UCSD-AML1 (cell line): ENCODE data around the gene MRM1.

Source experiments
- DNase-seq: peaks from one replicate; lab custom pipeline; 2025; ENCODE audit not compliant: unreplicated experiment; lab: John Stamatoyannopoulos, UW

The MRM1 gene

DNA sequence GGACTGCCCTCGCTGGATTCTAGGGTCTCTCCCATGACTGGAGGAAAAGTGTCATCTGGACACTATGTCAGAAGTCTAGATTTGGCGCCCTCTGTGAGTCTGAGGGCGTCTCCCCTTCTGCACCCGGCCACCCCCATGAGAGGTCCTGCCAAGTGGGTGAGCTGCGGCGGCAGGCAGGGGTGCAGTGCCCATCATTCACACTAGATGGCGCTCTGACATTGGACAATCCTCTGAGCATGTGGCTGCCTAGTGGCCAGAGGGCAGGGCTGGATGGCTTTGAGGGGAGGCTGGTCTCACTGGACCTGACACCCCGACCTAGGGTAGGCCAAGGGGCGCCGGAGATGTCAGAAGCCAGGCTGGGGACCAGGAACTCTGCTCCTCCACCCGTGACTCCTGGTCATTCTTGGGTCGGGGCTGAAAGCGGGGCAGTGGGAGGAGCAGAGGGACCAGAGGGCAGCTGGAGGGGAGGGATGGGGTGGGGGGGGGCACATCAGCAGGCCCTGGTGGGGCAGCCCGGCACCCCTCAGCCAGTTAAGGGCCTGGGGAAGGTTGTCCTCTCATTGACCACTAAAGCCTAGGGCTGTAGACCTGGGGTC is 28.0 kb downstream of the MRM1 start:
- peak; percentile 79 for DNase-seq

DNA sequence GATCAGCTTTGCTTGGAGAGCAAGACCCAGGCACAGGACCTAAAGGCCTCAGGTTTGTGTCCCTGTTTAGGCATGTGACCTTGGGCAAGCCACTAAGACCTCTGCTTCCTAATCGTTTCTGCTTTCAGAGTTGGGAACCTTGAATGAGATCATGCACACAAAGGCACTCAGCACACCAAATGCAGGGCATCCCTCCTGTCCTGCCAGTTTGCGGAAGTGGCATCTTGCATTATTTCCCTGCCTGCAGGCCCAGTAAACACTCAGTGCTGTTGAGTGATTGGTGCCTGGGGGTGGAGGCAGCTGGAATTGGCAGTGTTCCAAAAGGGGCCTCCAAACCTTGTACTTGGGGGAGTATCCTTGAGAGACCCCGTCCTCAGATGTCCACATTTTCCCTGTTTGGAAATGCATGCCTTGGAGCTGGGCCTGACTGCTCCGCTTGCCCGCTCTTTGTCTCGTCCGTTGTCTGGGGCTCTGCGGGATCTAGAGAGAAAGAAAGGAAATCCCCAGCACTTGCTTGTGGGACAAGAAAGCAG is 28.7 kb downstream of the MRM1 start:
- DNase-seq, result no peak

DNA sequence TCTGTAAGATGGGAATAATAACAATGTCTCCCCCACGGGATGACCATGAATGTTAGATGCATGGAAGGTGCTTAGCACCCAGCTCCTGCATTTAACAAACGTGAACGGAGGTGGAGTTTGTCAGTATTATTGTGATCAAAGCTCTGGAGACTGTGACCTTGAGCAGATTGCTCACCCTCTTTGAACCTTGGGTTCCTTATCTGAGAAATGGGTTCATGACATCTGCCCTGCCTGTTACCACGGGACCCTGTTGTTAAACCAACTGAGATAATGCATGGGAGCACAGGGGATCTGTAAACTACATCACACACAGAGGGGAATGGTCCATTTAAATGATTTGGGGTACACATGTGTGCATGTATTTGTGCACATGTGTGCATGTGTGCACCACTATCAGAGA is 29.6 kb downstream of the MRM1 start:
- no peak for DNase-seq

DNA sequence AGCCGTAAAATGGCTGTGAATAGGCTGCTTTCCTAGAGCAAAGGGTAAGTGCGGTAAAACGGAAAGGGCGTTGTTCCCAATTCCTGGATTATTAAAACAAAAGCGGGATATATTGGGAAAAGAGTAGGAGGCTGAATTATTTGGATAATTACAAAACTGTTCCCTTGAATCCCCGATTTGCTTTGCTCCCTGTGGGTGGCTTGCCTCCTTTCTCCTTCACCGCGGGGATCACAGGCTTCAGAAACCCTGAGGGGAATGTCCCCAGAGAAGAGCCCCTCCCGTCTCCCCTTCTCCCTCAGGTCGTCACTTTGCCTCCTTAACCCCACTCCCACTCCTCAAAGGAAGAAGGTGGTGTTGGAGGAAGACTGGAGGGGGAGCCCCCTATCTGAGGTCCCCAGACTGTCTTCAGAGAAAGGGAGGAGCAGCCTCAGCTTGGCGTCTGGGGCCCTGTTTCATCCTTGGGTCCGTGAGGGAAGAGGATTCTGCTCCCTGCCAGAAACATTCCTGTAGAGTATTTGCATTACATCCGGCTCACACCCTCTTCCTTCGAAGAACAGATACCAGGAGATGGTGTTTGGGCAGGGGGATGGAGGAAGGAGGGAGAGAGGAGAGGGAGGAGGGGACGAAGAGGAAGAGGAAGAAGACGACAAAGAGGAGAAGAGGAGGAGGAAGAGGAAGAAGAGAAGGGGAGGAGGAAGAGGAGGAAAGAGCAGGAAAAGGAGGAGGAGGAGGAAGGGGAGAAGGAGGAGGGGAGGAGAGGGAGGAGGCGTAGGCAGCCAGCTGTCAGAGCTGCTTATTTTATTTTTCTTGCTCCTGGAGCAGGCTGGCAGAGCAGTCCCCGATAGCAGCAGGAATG is 31.8 kb downstream of the MRM1 start:
- DNase-seq, result no peak

DNA sequence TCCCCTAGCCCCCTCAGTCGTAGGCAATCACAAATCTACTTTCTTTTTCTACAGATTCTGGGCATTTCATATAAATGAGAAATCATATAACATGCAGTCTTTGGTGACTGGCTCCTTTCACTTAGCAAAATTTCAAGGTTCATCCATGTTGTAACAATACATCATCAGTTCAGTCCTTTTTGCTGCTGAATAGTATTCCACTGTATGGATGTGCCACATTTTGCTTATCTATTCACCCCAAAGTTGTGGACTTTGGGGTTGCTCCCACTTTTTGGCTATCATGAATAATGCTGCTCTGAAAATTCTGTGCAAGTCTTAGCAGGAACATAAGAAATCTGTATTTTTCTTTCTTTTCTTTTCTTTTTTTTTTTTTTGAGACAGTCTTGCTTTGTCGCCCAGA is 39.0 kb downstream of the MRM1 start:
- DNase-seq, result no peak

DNA sequence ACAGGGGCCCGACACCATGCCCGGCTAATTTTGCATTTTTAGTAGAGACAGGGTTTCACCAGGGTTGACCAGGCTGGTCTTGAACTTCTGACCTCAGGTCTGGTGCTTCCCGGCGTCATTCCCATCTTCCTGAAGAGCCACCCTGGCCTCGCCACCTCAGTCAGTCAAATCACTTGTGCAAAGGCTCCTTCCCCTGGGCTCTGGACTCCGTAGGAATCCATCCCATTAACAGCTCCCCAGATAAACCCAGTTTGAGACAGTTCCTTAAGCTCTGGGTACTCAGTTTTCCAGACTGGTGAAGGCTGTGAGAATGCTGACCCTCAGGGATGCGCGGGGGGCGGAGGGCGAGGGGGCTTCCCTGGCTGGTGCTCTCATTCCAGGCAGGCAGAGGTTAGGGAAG is 39.5 kb downstream of the MRM1 start:
- no peak for DNase-seq

DNA sequence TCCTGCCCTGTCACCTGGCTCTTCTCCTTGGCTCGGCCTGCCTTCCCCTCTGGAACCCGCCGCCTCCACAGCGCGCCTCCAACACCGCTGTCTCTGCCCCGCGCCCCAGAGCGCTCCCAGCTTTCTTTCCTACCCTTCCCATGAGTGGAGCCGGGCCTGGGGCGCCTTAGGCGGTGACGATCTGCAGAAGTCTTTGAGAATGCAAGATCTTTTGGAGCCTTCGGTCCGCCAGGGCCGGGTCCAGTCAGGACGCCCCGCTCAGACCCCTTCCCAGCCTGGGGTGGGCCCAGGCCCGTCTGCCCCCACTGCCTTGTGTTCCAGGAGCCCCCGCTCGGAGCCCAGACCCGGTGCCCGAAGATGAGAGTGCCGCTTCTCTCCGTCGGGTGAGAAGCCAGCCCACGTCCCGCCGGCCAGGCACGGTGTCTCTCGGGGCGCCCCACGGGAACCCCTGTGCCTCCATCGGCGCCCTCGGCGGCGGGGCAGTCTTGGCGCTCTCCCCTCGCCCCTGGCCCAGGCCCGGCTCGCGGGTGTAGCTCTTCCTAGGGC is 40.0 kb downstream of the MRM1 start:
- DNase-seq, result no peak

DNA sequence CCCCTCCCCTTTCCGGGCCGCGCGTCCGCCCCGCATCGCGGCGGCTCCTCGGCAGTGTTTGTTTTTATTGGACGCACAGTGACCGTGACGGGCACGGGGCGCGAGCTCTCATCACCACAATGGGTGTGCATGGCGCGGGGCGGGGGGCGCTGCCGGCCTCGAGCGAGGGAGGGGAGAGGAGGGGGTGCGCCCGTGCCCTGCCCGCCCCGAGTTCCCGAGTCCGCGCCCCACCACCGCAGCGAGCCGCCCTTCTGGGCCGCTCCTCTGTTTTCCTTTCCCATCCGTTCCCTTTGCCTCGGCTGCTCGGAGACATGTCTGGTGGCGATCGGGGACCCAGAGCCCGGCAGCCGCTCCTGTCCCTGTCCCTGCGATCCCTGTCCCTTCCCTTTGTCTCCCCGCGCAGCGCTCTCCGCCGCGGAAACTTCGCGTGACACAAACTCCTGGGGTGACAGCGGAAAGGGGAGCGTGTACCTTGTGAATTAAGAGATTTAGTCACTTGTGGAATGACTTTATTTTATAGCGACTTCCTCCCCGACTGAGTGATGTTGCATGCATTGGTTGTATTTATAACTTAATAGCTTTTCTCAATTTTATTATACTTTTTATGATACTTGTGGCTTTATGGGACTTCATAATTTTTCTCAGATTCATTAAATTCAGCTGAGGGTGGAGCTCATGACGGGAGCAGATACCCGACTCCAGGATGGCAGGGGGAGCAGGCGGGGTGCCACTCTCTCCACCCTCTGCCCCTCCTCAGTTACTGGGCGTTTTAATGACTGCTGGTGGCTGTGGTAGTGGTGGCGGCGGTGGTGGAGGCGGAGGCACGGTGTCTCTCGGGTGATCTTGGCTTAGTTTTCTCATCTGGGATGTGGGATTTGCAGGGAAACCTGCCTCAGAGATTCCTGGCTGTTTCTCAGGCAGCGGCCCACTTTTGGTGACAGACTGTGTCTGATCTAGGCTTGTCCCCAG is 40.8 kb downstream of the MRM1 start:
- no peak for DNase-seq

DNA sequence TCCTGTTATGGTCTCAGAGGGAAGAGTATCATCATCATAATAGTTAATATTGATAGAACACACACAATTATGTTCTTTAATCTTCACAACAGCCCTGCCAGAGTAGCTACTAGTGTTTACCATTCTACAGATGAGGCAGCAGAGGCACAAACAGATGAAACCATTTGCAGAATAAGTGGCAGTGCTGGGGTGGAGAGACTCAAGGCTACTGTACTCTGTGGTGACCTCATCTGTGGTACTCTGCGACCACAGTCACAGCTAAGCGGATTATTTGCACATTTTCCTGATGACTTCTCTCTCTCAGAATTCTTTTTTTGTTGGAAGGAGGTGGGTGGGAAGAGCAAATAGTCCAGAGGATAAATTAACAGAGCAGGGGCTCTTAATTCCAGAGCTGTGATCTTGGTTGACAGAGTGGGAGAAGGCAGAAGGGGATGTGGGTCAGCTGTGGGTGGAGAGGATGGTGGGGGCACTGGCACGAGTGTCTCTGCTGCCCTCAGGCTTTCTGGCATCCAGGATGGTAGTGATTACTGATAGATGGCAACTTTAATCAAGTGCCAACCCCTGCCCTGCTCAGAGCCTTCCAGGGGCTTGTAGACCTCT is 41.8 kb downstream of the MRM1 start:
- DNase-seq, result no peak

DNA sequence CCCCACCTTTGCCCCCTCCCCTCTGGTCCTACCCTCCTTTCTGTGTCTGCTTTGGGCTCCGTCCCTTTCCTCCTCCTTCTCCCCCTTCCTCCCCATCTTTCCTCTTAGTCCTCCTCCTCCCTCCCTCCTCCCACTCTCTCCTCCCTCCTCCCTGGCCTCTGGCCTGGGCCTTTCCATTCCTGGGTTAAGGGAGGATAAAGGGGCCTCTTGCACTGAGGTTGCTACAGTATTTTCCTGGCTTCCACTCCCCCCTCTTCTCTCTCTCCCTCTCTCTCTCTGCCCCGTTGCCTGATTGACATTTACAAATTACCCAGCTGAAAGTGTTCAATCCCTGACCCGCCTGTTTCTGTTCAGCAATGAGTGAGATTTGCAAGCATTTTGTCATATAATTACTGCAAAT is 44.0 kb downstream of the MRM1 start:
- no peak for DNase-seq

DNA sequence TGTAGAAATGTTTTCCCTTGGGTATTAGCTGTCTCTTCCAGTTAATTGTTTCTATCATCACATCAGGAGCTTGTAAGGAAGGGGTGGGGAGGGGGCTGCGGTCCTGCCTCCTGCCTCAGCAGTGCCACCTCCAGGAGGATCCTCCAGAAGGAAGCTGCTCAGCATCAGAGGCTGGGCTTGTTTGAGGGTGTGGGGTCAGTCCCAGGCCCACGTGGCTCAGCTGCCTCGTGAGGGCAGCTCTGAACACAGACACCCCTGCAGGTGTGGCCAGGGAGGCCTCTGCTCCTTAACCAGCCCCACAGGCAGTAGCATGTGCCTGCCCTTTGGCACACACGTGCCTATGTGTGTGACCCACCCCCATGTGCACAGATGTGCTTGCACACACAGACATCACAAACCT is 46.3 kb downstream of the MRM1 start:
- DNase-seq, result no peak

DNA sequence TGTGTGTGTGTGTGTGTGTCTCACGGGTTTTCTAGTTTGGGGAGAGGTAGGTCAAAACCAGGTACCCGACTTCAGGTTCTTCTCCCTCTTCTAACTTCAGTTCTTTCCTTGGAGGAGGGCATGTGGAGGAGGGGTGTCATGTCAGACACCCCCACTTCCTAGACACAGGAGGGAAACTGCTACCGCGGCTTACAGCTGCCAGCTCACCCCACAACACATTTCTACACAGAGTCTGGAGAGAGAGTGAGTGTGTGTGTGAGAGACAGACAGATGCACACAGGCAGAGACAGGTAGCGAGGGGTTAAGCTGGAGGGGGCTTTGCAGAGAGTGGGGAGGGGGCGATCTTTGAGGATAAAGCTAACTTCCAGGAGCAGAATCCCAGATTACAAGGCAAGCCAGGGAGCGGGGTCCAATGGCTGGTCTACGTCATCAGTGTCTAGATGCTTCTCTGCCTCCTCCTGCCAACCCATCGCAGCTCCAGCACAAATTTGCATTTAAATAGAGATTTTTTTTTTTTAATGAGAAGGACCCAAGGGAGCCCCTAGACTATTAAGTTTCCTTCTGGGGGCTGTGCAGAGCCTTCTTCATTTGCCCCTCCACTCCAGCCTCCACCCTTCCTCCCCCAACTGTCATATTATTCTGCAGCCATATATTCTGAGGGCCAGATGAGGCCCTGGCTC is 48.9 kb downstream of the MRM1 start:
- no peak for DNase-seq

DNA sequence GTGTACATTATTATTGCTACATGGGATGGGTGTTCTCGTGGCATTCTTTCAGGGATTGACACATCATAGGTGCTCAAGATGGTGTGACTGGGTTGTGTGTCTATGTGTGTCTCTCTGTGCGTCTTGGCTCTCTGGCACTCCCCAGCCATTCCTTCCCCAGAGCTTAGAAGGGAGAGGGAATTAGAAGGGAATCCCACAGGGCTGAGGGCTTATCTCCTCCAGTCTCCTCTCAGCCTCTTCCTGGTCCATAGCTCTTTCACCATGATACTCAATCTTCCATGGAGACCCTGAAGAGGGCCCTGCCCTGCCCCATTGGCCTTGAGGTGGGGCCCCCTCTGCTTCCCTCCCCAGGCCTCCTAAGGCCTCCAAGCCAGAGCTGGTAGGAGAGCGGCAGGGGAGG is 52.0 kb downstream of the MRM1 start:
- DNase-seq, result no peak

DNA sequence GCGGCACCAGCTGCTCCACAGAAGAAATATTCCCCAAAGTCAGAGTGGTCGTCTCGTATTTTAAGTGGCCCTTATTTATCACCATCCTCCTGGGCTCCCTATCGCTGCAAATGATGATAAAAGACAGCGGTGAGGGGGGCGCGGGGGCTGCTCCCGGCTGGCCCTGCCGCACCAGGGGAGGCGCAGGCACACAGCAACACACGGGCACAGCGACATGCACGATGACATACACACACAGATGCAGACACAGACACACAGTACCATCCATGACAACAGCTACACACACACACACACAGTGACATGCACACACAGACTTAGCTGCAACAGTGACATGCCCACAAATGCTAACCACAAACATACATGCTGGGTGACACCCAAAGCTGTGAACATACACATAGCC is 52.5 kb downstream of the MRM1 start:
- DNase-seq, result no peak

DNA sequence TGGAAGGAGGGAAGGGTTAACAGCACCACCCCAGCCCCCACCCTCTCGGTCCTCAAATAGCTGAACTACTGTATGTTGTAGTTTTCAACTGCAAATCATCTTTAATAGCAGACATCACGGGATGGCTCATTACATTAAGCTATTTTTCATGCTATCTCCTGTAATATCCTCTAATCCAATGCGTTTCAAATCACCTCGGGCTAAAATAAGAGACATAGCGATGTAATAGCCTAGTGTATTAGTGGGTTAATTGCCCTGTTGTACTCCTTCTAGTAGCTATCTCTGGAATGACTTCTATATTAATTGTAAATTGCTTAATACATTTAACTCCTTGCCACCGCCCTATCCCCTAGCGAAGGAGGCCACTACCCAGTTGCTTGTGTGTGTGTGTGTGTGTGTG is 54.3 kb downstream of the MRM1 start:
- no peak for DNase-seq

DNA sequence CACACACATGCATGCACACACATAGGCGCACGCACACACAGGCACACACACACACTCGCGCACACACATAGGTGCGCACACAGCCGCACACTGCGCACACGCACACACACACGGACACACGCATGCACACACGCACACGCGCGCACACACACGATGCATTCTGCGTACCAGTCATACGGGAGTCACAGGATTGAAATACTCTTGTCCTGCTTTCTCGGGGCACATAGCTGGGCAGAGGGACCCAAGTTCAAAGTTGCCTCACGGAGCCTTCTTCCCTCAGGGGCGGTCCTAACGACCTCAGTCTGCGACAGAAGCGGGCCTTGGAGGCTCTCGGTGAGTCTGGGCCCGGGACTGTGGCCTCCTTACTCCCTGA is 56.0 kb downstream of the MRM1 start:
- DNase-seq, result no peak

DNA sequence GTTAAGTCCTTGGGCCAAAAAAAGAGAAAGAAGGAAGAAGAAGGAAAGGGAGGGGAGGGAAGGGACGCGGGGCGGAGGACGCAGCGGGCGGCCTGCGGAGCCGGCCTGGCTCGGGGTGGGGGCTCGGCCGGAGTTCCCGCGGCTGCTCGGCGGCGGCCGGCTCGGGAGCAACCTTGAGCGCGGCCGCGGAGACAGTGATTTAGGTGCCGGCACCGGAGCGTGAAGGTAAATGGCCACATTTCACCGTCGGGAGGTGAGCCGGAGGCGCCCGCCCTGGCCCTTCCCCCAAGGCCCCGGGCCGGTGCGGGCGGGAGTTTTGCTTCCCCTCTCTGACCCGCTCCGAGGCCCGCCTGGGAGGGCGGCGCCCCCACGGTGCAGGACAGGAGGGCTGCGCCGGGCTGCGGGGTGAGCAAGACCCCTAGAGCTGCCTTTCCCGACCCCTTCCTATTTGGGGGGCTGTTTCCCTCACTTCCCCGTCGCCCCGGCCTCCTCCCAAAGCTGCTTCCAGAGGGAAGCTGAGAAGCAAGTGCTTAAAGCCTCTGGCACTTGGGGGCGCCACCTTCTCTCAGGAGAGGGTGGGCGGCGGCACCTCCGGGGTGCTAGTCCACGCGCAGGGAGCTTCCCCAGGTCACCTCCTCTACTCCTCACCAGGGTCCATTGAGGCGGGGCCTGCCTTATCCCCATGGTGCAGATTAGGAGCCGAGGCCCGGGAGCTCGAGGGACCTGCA is 56.5 kb downstream of the MRM1 start:
- DNase-seq, result peak; percentile 18
